HepG2 (cell line): ENCODE data around the gene TLE1. TPM values are rescaled to one million over a fixed set of nuclear protein-coding genes. Genes with fewer than 3 reads are reported as not detected.

Source experiments
- ATAC-seq: fragments of 200-7000 bp; cut with Tn5 transposase; 3 replicates; pipeline ENCODE4 v1.9.1; 2020; ENCODE audit warnings: mild to moderate bottlenecking, moderate library complexity
- BruUV-seq: library from RNA; stranded (reverse); fragments of 400-500 nt; replicated peaks from 2 replicates; lab custom pipeline; 2021; lab: Mats Ljungman, UMichigan
- CTCF ChIA-PET: fragments of 300-600 bp; formaldehyde crosslinking; extraction: SDS; loops from one replicate; lab custom pipeline; 2021; ENCODE audit warnings: low total read pairs, inconsistent platforms, low intra/inter-chr PET ratio; lab: Yijun Ruan, JAX
- POLR2A ChIA-PET: fragments of 350-600 bp; sonication (Branson Sonifier 250); formaldehyde crosslinking; loops from one replicate; lab custom pipeline; 2020; ENCODE audit warnings: antibody characterized with exemption, inconsistent platforms; lab: Yijun Ruan, JAX
- DNase-seq: peaks from one replicate; pipeline ENCODE4 v3.0.0-alpha.2; 2015; ENCODE audit warnings: low spot score
- FAIRE-seq: peaks from 3 replicates; lab custom pipeline; 2011; peaks lifted over from hg19 to GRCh38; lab: Jason Lieb, UNC
- H2AFZ ChIP-seq: one replicate; pipeline ENCODE4 v1.6.1; 2011; ENCODE audit warnings: low read length, inconsistent platforms
- H3K27ac ChIP-seq: fragments of 300-600 bp; 3 replicates; pipeline ENCODE4 v1.8.0; 2011; ENCODE audit warnings: mixed run types, mild to moderate bottlenecking, mixed read lengths, low read length, inconsistent platforms; ENCODE audit not compliant: insufficient read depth; ENCODE audit errors: extremely low read length
- H3K27me3 ChIP-seq, 2 experiments: fragments of 200-600 bp in 1 of 2; 2 replicates in 1 of 2; 3 replicates in 1 of 2; pipeline versions ENCODE4 v1.6.0 to v1.8.0; 2011; ENCODE audit warnings: low read length in 2 of 2, mild to moderate bottlenecking in 2 of 2, moderate library complexity in 2 of 2, inconsistent platforms in 1 of 2; ENCODE audit not compliant: insufficient read depth in 2 of 2, control insufficient read depth in 1 of 2
- H3K36me3 ChIP-seq, 2 experiments: fragments of 200-600 bp in 1 of 2; replicated peaks in 1 of 2; 2 replicates in 1 of 2; 3 replicates in 1 of 2; pipeline versions ENCODE4 v1.5.1 to v1.8.0; 2011; ENCODE audit warnings: low read length in 2 of 2, inconsistent platforms in 1 of 2; ENCODE audit not compliant: insufficient read depth in 2 of 2, control insufficient read depth in 1 of 2
- H3K4me1 ChIP-seq: 2 replicates; pipeline ENCODE4 v1.5.1; 2012; ENCODE audit warnings: low read length, inconsistent platforms; ENCODE audit not compliant: insufficient read depth
- H3K4me2 ChIP-seq: 2 replicates; pipeline ENCODE4 v1.6.0; 2011; ENCODE audit warnings: low read depth, low read length, inconsistent platforms
- H3K4me3 ChIP-seq, 3 experiments: fragments of 200-600 bp in 1 of 3; sonication (generic), shearing (Covaris generic) in 1 of 3; replicated peaks in 1 of 3; 2 replicates each; pipeline ENCODE4 v1.5.1; 2011 to 2016; ENCODE audit warnings: low read length in 3 of 3, inconsistent platforms in 2 of 3, low read depth in 2 of 3, mild to moderate bottlenecking in 2 of 3, control low read depth in 1 of 3, mixed read lengths in 1 of 3; ENCODE audit not compliant: insufficient read depth in 1 of 3
- H3K79me2 ChIP-seq: one replicate; pipeline ENCODE4 v1.6.1; 2011; ENCODE audit warnings: low read length, inconsistent platforms; ENCODE audit not compliant: insufficient read depth
- H3K9ac ChIP-seq: 2 replicates; pipeline ENCODE4 v1.6.0; 2011; ENCODE audit warnings: mild to moderate bottlenecking, low read depth, low read length, inconsistent platforms; ENCODE audit not compliant: insufficient read depth
- H3K9me3 ChIP-seq: 2 replicates; pipeline ENCODE4 v1.5.1; 2012; ENCODE audit warnings: mild to moderate bottlenecking, low read length
- H4K20me1 ChIP-seq: 2 replicates; pipeline ENCODE4 v1.6.0; 2011; ENCODE audit warnings: inconsistent platforms, mild to moderate bottlenecking, low read length, moderate library complexity; ENCODE audit not compliant: insufficient read depth
- ARNTL ChIP-seq: sonication (generic); formaldehyde crosslinking; IDR thresholded peaks from 2 replicates; pipeline ENCODE4 v1.4.0; 2020; ENCODE audit warnings: mild to moderate bottlenecking, missing genetic modification reagents
- CHD2 ChIP-seq: IDR thresholded peaks from 2 replicates; pipeline ENCODE4 v1.6.1; 2011; ENCODE audit warnings: low read depth, low read length, improper control_type of control experiment
- MAFF ChIP-seq: IDR thresholded peaks from 2 replicates; pipeline ENCODE4 v1.6.1; 2011; ENCODE audit warnings: low read depth, low read length, improper control_type of control experiment
- MTA1 ChIP-seq: sonication (generic); formaldehyde crosslinking; IDR thresholded peaks from 2 replicates; pipeline ENCODE4 v1.4.0; 2020; ENCODE audit warnings: missing genetic modification reagents, mild to moderate bottlenecking, borderline replicate concordance
- NR2F2 ChIP-seq: IDR thresholded peaks from 2 replicates; pipeline ENCODE4 v1.6.1; 2012; ENCODE audit warnings: low read depth, inconsistent platforms, borderline replicate concordance
- SIX4 ChIP-seq: sonication (generic); formaldehyde crosslinking; IDR thresholded peaks from 2 replicates; pipeline ENCODE4 v1.4.0; 2020; ENCODE audit warnings: missing genetic modification reagents
- SNAI1 ChIP-seq: sonication (generic); formaldehyde crosslinking; IDR thresholded peaks from 2 replicates; pipeline ENCODE4 v1.5.0; 2020; ENCODE audit warnings: mild to moderate bottlenecking, missing genetic modification reagents, borderline replicate concordance
- SOX6 ChIP-seq, 2 experiments: fragments of 450-650 bp in 1 of 2; sonication (generic) in 1 of 2; formaldehyde crosslinking in 1 of 2; IDR thresholded peaks; 2 replicates each; pipeline versions ENCODE4 v1.4.0 to v1.6.1; 2017 to 2020; ENCODE audit warnings: antibody characterized with exemption in 1 of 2, mild to moderate bottlenecking in 1 of 2, missing genetic modification reagents in 1 of 2
- SP140L ChIP-seq: sonication (generic); formaldehyde crosslinking; IDR thresholded peaks from 2 replicates; pipeline ENCODE4 v1.4.0; 2020; ENCODE audit warnings: missing genetic modification reagents, borderline replicate concordance
- THAP11 ChIP-seq: IDR thresholded peaks from 2 replicates; pipeline ENCODE4 v1.6.1; 2016; ENCODE audit warnings: missing biosample characterization, missing genetic modification reagents
- THAP9 ChIP-seq: sonication (generic); formaldehyde crosslinking; IDR thresholded peaks from 2 replicates; pipeline ENCODE4; 2020; ENCODE audit warnings: missing genetic modification reagents, mild to moderate bottlenecking, borderline replicate concordance
- YEATS4 ChIP-seq: sonication (generic); formaldehyde crosslinking; IDR thresholded peaks from 2 replicates; pipeline ENCODE4 v1.4.0; 2020; ENCODE audit warnings: missing genetic modification reagents, borderline replicate concordance
- ZNF121 ChIP-seq: sonication (generic); formaldehyde crosslinking; IDR thresholded peaks from 2 replicates; pipeline ENCODE4 v1.5.0; 2020; ENCODE audit warnings: mild to moderate bottlenecking, missing genetic modification reagents
- ZNF784 ChIP-seq: sonication (generic); formaldehyde crosslinking; IDR thresholded peaks from 2 replicates; pipeline ENCODE4 v1.5.1; 2020; ENCODE audit warnings: missing genetic modification reagents, mild to moderate bottlenecking, borderline replicate concordance
- WGBS: methylation state at CpG from one replicate; pipeline ENCODE4 v1.1.6; 2017; ENCODE audit warnings: low lambda C conversion rate; 5-methylcytosine and 5-hydroxymethylcytosine counted together
- in situ Hi-C: cut with HindIII; loops from 2 replicates; pipeline ENCODE4 v1.10.0; 2017; ENCODE audit warnings: low pct_unique_long_range_greater_than_20kb; ENCODE audit not compliant: extremely low pct_ligation_motif_present
- intact Hi-C: fragments of 100-400 bp; cut with micrococcal nuclease; formaldehyde crosslinking; loops from one replicate; pipeline ENCODE4 v1.10.0; 2022; ENCODE audit not compliant: unreplicated experiment
- polyA plus RNA-seq, 8 experiments: library from polyadenylated mRNA; depleted of rRNA in 3 of 8; stranded (reverse) in 7 of 8; unstranded in 1 of 8; fragments of >200 nt; fragmentation: Illumina TruSeq in 4 of 8; extraction: Trizol in 4 of 8; gene quantifications; 2 replicates each; pipeline versions ENCODE4 v1.2.1 to v1.2.3, GENCODE V29; 2011 to 2016; ENCODE audit warnings: low read depth in 4 of 8, missing spikeins in 1 of 8, mixed read lengths in 1 of 8; ENCODE audit not compliant: insufficient read depth in 1 of 8
- total RNA-seq, 5 experiments: library from RNA; depleted of rRNA; stranded (reverse); fragments of >200 nt; fragmentation: Illumina TruSeq; extraction: Trizol; gene quantifications; 2 replicates each; pipeline ENCODE4 v1.2.3, GENCODE V29; 2016; ENCODE audit warnings: low read depth in 1 of 5

The TLE1 gene
- total and polyA plus RNA-seq, 2 of the 13 experiments (the other 11 are each of a cell fraction or from before 2014, with no cell fraction given) = 35.9 to 109 TPM

- TF ChIP-seq SOX6 (IDR thresholded peaks at IDR 0.05) (no peak), SOX6 (CRISPR knock-in tag; IDR thresholded peaks at IDR 0.05) (peak; percentile 98), ARNTL (peak; percentile 36; the same call in 1 of the 2 replicates), YEATS4 (peak; percentile 24; the same call in 1 of the 2 replicates), THAP9 (CRISPR knock-in tag) (no peak), MAFF (peak; percentile 65)
- TF ChIP-seq, all 625 proteins: peak for 176
These were observed 79.3 kb downstream of the TLE1 start (continued) for GRCh38 chr9:81609782-81610739.

- no peak overlapping the region for H2AFZ ChIP-seq
- no TSS peak for BruUV-seq
- peaks cover 71% of the 10 kb centered on the region for H3K4me1 ChIP-seq
- intact Hi-C loops (no loop called here), in situ Hi-C loops (no loop called here)
- H3K4me2 ChIP-seq = no peak overlapping the region
- no peaks in the 10 kb centered on the region for H3K9me3 ChIP-seq
- no peaks in the 10 kb centered on the region for H4K20me1 ChIP-seq
- no peak overlapping the region for H3K27ac ChIP-seq
- TF ChIP-seq ZNF121 (CRISPR knock-in tag) = peak; percentile 36; the same call in 1 of the 2 replicates
- TF ChIP-seq CHD2 = no peak
- TF ChIP-seq SNAI1 (CRISPR knock-in tag) = no peak
- TF ChIP-seq NR2F2 = no peak
- no peak for TF ChIP-seq THAP11 (CRISPR knock-in tag)
- TF ChIP-seq SP140L (CRISPR knock-in tag) = no peak
- no peak for TF ChIP-seq SIX4 (CRISPR knock-in tag)
- no peak for TF ChIP-seq ZNF784 (CRISPR knock-in tag)
- TF ChIP-seq MTA1 (CRISPR knock-in tag) = no peak
- POLR2A ChIA-PET = interaction anchor here (0.6 to 2.0 kb wide), 4 partner anchors 20 to 99 kb away, joined by 3 to 8 read pairs (median 3); no protein-coding TSS in a partner anchor
- H3K36me3 ChIP-seq = peaks cover 20 to 73% of the 10 kb centered on the region in 2 experiments
- DNase-seq (no peak), ATAC-seq (no peak), FAIRE-seq (no peak)
- H3K4me3 ChIP-seq = no peak overlapping the region
- no peak overlapping the region for H3K9ac ChIP-seq
- no peaks in the 10 kb centered on the region for H3K79me2 ChIP-seq
- CTCF ChIA-PET = no interaction called here
- WGBS = 100% methylated on average over 4 of the region's 4 CpGs
- no peaks in the 10 kb centered on the region for H3K27me3 ChIP-seq
These were observed 81.1 kb downstream of the TLE1 start for GRCh38 chr9:81608289-81608657.
